GM23338 (cell line): ENCODE data around the gene GSTT2B. TPM values are rescaled to one million over a fixed set of nuclear protein-coding genes. Genes with fewer than 3 reads are reported as not detected.
"Not testable (repeated sequence)": the region's sequence is repeated elsewhere in the genome, so short reads cannot be mapped to it uniquely, and the experiment has no call there.

Source experiments
- ATAC-seq: fragments of 200-7000 bp; cut with Tn5 transposase; 3 replicates; pipeline ENCODE4 v1.9.1; 2020
- DNase-seq: peaks from one replicate; pipeline ENCODE4 v3.0.0-alpha.2; 2015; ENCODE audit warnings: low spot score
- H2AFZ ChIP-seq: fragments of 200-600 bp; sonication (generic); 2 replicates; pipeline ENCODE4 v1.8.0; 2016; ENCODE audit warnings: antibody characterized with exemption, mild to moderate bottlenecking, moderate library complexity
- H3F3A ChIP-seq: fragments of 200-600 bp; sonication (generic); replicated peaks from 2 replicates; pipeline ENCODE4 v1.8.0; 2017; ENCODE audit warnings: antibody characterized with exemption, mixed run types, low read depth
- H3K27ac ChIP-seq: fragments of 200-600 bp; sonication (generic); 2 replicates; pipeline ENCODE4 v1.6.1; 2016; ENCODE audit warnings: low read depth
- H3K27me3 ChIP-seq: fragments of 200-600 bp; sonication (generic); 2 replicates; pipeline ENCODE4 v1.8.0; 2016; ENCODE audit warnings: mild to moderate bottlenecking, mixed run types, moderate library complexity; ENCODE audit not compliant: insufficient read depth
- H3K36me3 ChIP-seq: fragments of 200-600 bp; sonication (generic); 2 replicates; pipeline ENCODE4 v1.8.0; 2016; ENCODE audit warnings: mild to moderate bottlenecking; ENCODE audit not compliant: insufficient read depth
- H3K4me1 ChIP-seq: fragments of 200-600 bp; sonication (generic); 2 replicates; pipeline ENCODE4 v1.8.0; 2016; ENCODE audit warnings: mild to moderate bottlenecking, moderate library complexity; ENCODE audit not compliant: insufficient read depth
- H3K4me2 ChIP-seq: fragments of 200-600 bp; sonication (generic); 2 replicates; pipeline ENCODE4 v1.7.1; 2017; ENCODE audit warnings: mixed run types
- H3K4me3 ChIP-seq: fragments of 200-600 bp; sonication (generic); 2 replicates; pipeline ENCODE4 v1.6.1; 2016; ENCODE audit warnings: mixed run types
- H3K79me2 ChIP-seq: fragments of 200-600 bp; sonication (generic); replicated peaks from 2 replicates; pipeline ENCODE4 v1.8.0; 2017; ENCODE audit warnings: mild to moderate bottlenecking; ENCODE audit not compliant: insufficient read depth
- H3K9me2 ChIP-seq: fragments of 200-600 bp; sonication (generic); 2 replicates; pipeline ENCODE4 v1.8.0; 2017; ENCODE audit not compliant: insufficient read depth
- H4K20me1 ChIP-seq: fragments of 200-600 bp; sonication (generic); replicated peaks from 2 replicates; pipeline ENCODE4 v1.8.0; 2017; ENCODE audit warnings: mild to moderate bottlenecking; ENCODE audit not compliant: insufficient read depth
- H3K27ac Mint-ChIP-seq: 2 replicates; pipeline ENCODE4 v1.8.0; 2020; ENCODE audit warnings: inconsistent platforms, mild to moderate bottlenecking, moderate library complexity, mixed read lengths
- H3K27me3 Mint-ChIP-seq: 3 replicates; pipeline ENCODE4 v1.8.0; 2022; ENCODE audit warnings: low read depth, mild to moderate bottlenecking, moderate library complexity, mixed read lengths, inconsistent platforms; ENCODE audit not compliant: insufficient read depth, poor library complexity
- H3K36me3 Mint-ChIP-seq: 3 replicates; pipeline ENCODE4 v1.8.0; 2021; ENCODE audit warnings: low read depth, mild to moderate bottlenecking, inconsistent platforms, moderate library complexity, mixed read lengths
- H3K4me1 Mint-ChIP-seq: 3 replicates; pipeline ENCODE4 v1.8.0; 2020; ENCODE audit warnings: mild to moderate bottlenecking, inconsistent platforms, mixed read lengths
- H3K4me3 Mint-ChIP-seq: 3 replicates; pipeline ENCODE4 v1.8.0; 2021; ENCODE audit warnings: moderate library complexity, mild to moderate bottlenecking, inconsistent platforms, mixed read lengths
- H3K9me3 Mint-ChIP-seq: 3 replicates; pipeline ENCODE4 v1.8.0; 2020; ENCODE audit warnings: moderate library complexity, mild to moderate bottlenecking, inconsistent platforms, mixed read lengths
- CREB1 ChIP-seq: fragments of 250-450 bp; sonication (Bioruptor Pico); IDR thresholded peaks from 2 replicates; pipeline ENCODE4 v1.5.0; 2020; ENCODE audit warnings: low read depth, mild to moderate bottlenecking, moderate library complexity
- CTCF ChIP-seq, 2 experiments: fragments of 200-600 bp in 1 of 2; sonication (generic) in 1 of 2; conservative IDR thresholded peaks; 2 replicates each; pipeline versions ENCODE4 v1.5.1 to v1.6.1; 2016 to 2017; ENCODE audit warnings: antibody characterized with exemption in 2 of 2, low read depth in 2 of 2, mild to moderate bottlenecking in 2 of 2, moderate library complexity in 1 of 2
- POLR2AphosphoS5 ChIP-seq: IDR thresholded peaks from 2 replicates; pipeline ENCODE4 v1.6.1; 2016; ENCODE audit warnings: antibody characterized with exemption, low read depth
- ZNF462 ChIP-seq: fragments of 250-450 bp; sonication (Bioruptor Pico); IDR thresholded peaks from 2 replicates; pipeline ENCODE4 v1.5.0; 2020; ENCODE audit warnings: mild to moderate bottlenecking, moderate library complexity
- polyA plus RNA-seq: library from polyadenylated mRNA; unstranded; fragments of >200 nt; fragmentation: Nextera tagmentation; extraction: Ambion mirVana; gene quantifications from 2 replicates; pipeline ENCODE4 v1.2.1, GENCODE V29; 2016
- total RNA-seq: library from RNA; depleted of rRNA; stranded (reverse); fragments of >200 nt; shearing (Covaris generic); gene quantifications from 2 replicates; pipeline ENCODE4 v1.2.3, GENCODE V29; 2014
- TF ChIP-seq, protein P1 (sequence below): IDR thresholded peaks from one replicate; pipeline ENCODE4 v1.6.1; 2018; ENCODE audit warnings: antibody characterized with exemption; ENCODE audit not compliant: unreplicated experiment

The GSTT2B gene
- total and polyA plus RNA-seq, 2 experiments from 2014 or later, result 5.7 to 17.2 TPM

DNA sequence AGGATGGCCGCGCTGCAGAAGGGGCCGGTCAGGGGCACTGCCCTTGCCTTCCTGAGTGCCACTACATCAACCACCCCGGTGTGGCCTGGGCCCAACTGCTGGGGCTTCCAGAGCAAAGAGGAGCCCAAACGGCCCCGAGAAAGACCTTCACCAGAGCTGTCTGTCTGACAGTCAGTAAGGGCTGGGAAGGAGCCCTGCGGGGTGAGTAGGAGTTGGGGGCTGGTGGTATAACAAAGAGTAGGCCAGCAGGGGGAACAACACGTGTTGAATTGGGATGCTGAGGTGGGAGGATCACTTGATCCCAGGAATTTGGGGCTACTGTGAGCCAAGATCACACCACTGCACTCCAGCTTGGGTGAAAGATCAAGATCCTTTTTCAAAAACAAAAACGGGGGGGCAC lies 40.3 kb upstream of the GSTT2B start:
- 0 out of 2 replicates have a peak, but pooled peaks cover 4% of the 10 kb centered on the region for H3F3A ChIP-seq
- Mint-ChIP-seq H3K36me3 (no peaks in the 10 kb centered on the region), H3K27me3 (peaks cover 16% of the 10 kb centered on the region), H3K27ac (no peak overlapping the region), H3K9me3 (no peaks in the 10 kb centered on the region), H3K4me3 (no peak overlapping the region; the same call in 2 of the 3 replicates), H3K4me1 (peaks cover 7% of the 10 kb centered on the region)
- no peaks in the 10 kb centered on the region; the same call in 1 of the 2 replicates for H3K9me2 ChIP-seq
- no peaks in the 10 kb centered on the region for H3K79me2 ChIP-seq
- H3K27ac ChIP-seq, result no peak overlapping the region
- no peak overlapping the region for H3K4me2 ChIP-seq
- peak; percentile 76 for DNase-seq
- no peaks in the 10 kb centered on the region for H3K27me3 ChIP-seq
- no peaks in the 10 kb centered on the region for H4K20me1 ChIP-seq
- no peak overlapping the region for H3K4me3 ChIP-seq
- no peak for TF ChIP-seq POLR2AphosphoS5
- no peak for TF ChIP-seq ZNF462 (CRISPR knock-in tag)
- 0 out of 2 replicates have a peak, but pooled peaks have one; percentile 10 for TF ChIP-seq CREB1 (CRISPR knock-in tag)
- TF ChIP-seq CTCF (conservative IDR thresholded peaks at IDR 0.05; ENCODE audit: low read depth in 2 of 2), result peak; percentile 20 to 33; a peak in 2 of 4 replicates
- TF ChIP-seq, protein P1, sequence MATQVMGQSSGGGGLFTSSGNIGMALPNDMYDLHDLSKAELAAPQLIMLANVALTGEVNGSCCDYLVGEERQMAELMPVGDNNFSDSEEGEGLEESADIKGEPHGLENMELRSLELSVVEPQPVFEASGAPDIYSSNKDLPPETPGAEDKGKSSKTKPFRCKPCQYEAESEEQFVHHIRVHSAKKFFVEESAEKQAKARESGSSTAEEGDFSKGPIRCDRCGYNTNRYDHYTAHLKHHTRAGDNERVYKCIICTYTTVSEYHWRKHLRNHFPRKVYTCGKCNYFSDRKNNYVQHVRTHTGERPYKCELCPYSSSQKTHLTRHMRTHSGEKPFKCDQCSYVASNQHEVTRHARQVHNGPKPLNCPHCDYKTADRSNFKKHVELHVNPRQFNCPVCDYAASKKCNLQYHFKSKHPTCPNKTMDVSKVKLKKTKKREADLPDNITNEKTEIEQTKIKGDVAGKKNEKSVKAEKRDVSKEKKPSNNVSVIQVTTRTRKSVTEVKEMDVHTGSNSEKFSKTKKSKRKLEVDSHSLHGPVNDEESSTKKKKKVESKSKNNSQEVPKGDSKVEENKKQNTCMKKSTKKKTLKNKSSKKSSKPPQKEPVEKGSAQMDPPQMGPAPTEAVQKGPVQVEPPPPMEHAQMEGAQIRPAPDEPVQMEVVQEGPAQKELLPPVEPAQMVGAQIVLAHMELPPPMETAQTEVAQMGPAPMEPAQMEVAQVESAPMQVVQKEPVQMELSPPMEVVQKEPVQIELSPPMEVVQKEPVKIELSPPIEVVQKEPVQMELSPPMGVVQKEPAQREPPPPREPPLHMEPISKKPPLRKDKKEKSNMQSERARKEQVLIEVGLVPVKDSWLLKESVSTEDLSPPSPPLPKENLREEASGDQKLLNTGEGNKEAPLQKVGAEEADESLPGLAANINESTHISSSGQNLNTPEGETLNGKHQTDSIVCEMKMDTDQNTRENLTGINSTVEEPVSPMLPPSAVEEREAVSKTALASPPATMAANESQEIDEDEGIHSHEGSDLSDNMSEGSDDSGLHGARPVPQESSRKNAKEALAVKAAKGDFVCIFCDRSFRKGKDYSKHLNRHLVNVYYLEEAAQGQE, result no peak
- ATAC-seq, result peak; percentile 94
- no peaks in the 10 kb centered on the region for H3K36me3 ChIP-seq
- peaks cover 8% of the 10 kb centered on the region; the same call in 1 of the 2 replicates for H3K4me1 ChIP-seq
- H2AFZ ChIP-seq, result peak overlapping the region; percentile 98

DNA sequence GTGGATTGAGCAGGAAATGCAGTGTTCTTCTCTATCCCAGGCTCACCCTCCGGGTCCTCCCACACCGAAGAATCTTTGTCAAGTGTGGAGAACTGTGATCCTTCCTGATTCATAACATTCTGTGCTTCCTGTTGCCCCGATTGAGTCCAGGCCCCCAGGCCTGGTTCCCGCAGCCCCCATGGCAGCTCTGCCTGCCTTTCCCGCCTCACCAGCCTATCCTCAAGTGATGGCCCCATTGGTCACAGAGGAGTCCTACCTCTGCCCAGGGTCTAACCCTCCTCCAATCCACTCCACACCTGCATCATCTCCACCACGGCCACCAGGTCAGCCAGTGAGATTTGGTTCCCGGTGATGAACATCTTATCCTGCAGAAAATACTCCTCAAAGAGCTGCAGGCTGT lies 38.8 kb upstream of the GSTT2B start:
- not testable (repeated sequence) for H3K4me1 ChIP-seq, H3K4me2 ChIP-seq, H3K9me2 ChIP-seq, H3K9me3 Mint-ChIP-seq, DNase-seq, H3K36me3 ChIP-seq, H3K4me3 Mint-ChIP-seq, H3K4me3 ChIP-seq, H4K20me1 ChIP-seq, H3K27me3 ChIP-seq, ATAC-seq, H2AFZ ChIP-seq, H3K4me1 Mint-ChIP-seq, H3K79me2 ChIP-seq, H3K27ac ChIP-seq, H3K36me3 Mint-ChIP-seq, H3K27ac Mint-ChIP-seq, H3F3A ChIP-seq
- peaks cover 16% of the 10 kb centered on the region for H3K27me3 Mint-ChIP-seq
